Hematopoietic multipotent progenitor cell treated with erythropoietin and hydrocortisone succinate and interleukin-3 and kit ligand, for 8 days (in vitro differentiated cells): Measurements from ENCODE around the gene CHSY3.

Source experiments
- DNase-seq: peaks from one replicate; pipeline ENCODE4 v3.0.0-alpha.2; 2015

The CHSY3 gene

GRCh38 chr5:130032807-130033206 lies 128.5 kb downstream of the CHSY3 start:
- DNase-seq, result no peak

- no peak for DNase-seq
Measured at GRCh38 chr5:130034566-130035210, 130.4 kb downstream of the CHSY3 start.

GRCh38 chr5:130035388-130035787 lies 131.1 kb downstream of the CHSY3 start:
- DNase-seq, result no peak

- no peak for DNase-seq
Measured at GRCh38 chr5:130037905-130038304, 133.6 kb downstream of the CHSY3 start.

GRCh38 chr5:130043834-130044233 lies 139.6 kb downstream of the CHSY3 start:
- DNase-seq, result no peak

- no peak for DNase-seq
Measured at GRCh38 chr5:130045334-130045733, 141.1 kb downstream of the CHSY3 start.

GRCh38 chr5:130050585-130050984 lies 146.3 kb downstream of the CHSY3 start:
- DNase-seq, result no peak

- no peak for DNase-seq
Measured at GRCh38 chr5:130052752-130053151, 148.5 kb downstream of the CHSY3 start.

- no peak for DNase-seq
Measured at GRCh38 chr5:130055572-130055971, 151.3 kb downstream of the CHSY3 start.

- no peak for DNase-seq
Measured at GRCh38 chr5:130061746-130062145, 157.5 kb downstream of the CHSY3 start.

GRCh38 chr5:130063603-130064002 lies 159.3 kb downstream of the CHSY3 start:
- no peak for DNase-seq

GRCh38 chr5:130064484-130064883 lies 160.2 kb downstream of the CHSY3 start:
- DNase-seq, result no peak

- DNase-seq, result no peak
Measured at GRCh38 chr5:130065617-130066016, 161.4 kb downstream of the CHSY3 start.

- no peak for DNase-seq
Measured at GRCh38 chr5:130066644-130067043, 162.4 kb downstream of the CHSY3 start.

GRCh38 chr5:130067364-130067763 lies 163.1 kb downstream of the CHSY3 start:
- DNase-seq, result no peak

GRCh38 chr5:130068101-130068500 lies 163.8 kb downstream of the CHSY3 start:
- DNase-seq, result no peak

- DNase-seq, result no peak
Measured at GRCh38 chr5:130068988-130069387, 164.7 kb downstream of the CHSY3 start.

- DNase-seq, result no peak
Measured at GRCh38 chr5:130074820-130075219, 170.6 kb downstream of the CHSY3 start.

GRCh38 chr5:130077007-130077406 lies 172.7 kb downstream of the CHSY3 start:
- no peak for DNase-seq

- no peak for DNase-seq
Measured at GRCh38 chr5:130078661-130079060, 174.4 kb downstream of the CHSY3 start.

- DNase-seq, result no peak
Measured at GRCh38 chr5:130090569-130091270, 186.5 kb downstream of the CHSY3 start.

- DNase-seq, result no peak
Measured at GRCh38 chr5:130092991-130093390, 188.7 kb downstream of the CHSY3 start.

- no peak for DNase-seq
Measured at GRCh38 chr5:130096483-130096882, 192.2 kb downstream of the CHSY3 start.

- DNase-seq, result no peak
Measured at GRCh38 chr5:130099008-130099407, 194.7 kb downstream of the CHSY3 start.

GRCh38 chr5:130102375-130102774 lies 198.1 kb downstream of the CHSY3 start:
- DNase-seq, result no peak
